ENCODE data around the gene HNRNPAB. TPM values are rescaled to one million over a fixed set of nuclear protein-coding genes. Genes with fewer than 3 reads are reported as not detected.

Gene HNRNPAB
- total and polyA plus RNA-seq, 9 of the 15 experiments (the other 6 are each of a cell fraction or from before 2014, with no cell fraction given) = 34.6 to 425 (median 236) TPM

DNA sequence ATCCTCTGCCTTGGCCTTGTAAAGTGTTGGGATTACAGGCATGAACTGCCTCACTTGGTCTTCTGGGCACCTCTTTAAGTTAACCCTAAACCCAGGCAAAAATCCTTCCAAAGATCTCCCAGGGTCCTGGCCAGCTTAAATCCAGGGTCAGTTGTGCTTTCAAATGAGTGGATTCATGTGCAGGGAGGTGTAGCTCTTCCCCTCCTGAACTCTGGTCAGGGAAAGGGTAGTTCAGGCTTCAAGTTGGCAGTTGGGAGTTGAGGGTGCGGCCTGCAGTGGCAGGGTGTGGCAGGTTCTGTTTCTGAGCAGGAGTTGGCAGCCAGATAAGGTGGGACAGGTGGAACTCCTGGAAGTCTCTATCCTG is 3.6 kb downstream of the HNRNPAB start (continued):
- TF ChIP-seq THAP7 (CRISPR knock-in tag; IDR thresholded peaks at IDR 0.05) (no peak), SUPT5H (IDR thresholded peaks at IDR 0.05) (peak; percentile 33), POLR2AphosphoS5 (IDR thresholded peaks at IDR 0.05; ENCODE audit: control insufficient read depth, insufficient read depth, low read depth, low read length) (peak; percentile 10; the same call in 1 of the 2 replicates), SRF (CRISPR knock-in tag; IDR thresholded peaks at IDR 0.05) (no peak), GATA2 (CRISPR knock-in tag; IDR thresholded peaks at IDR 0.05) (no peak), ZNF318 (IDR thresholded peaks at IDR 0.05; ENCODE audit: borderline replicate concordance in 1 of 2, low read depth in 1 of 2) (no peak), CREBBP (IDR thresholded peaks at IDR 0.05; ENCODE audit: low read depth, low read length) (no peak), ZNF175 (CRISPR knock-in tag; IDR thresholded peaks at IDR 0.05; ENCODE audit: low read depth) (no peak), NR4A1 (CRISPR knock-in tag; IDR thresholded peaks at IDR 0.05) (no peak), NR4A1 (tag; IDR thresholded peaks at IDR 0.05) (no peak), GTF2A2 (tag; IDR thresholded peaks at IDR 0.05) (no peak), TRIM24 (IDR thresholded peaks at IDR 0.05) (no peak), RBM15 (IDR thresholded peaks at IDR 0.05; ENCODE audit: insufficient read depth, low read length) (no peak), NEUROD1 (IDR thresholded peaks at IDR 0.05; ENCODE audit: borderline replicate concordance, low read depth, low read length, partially characterized antibody) (no peak), THRAP3 (IDR thresholded peaks at IDR 0.05; ENCODE audit: borderline replicate concordance) (no peak)

Data from K562 (cell line).